H7 (cell line): Measurements from ENCODE around the gene ZNF888. TPM values are rescaled to one million over a fixed set of nuclear protein-coding genes. Genes with fewer than 3 reads are reported as not detected.
"Not testable (repeated sequence)": the region's sequence is repeated elsewhere in the genome, so short reads cannot be mapped to it uniquely, and the experiment has no call there.

Experiments
- DNase-seq: peaks from one replicate; pipeline ENCODE4 v3.0.0; 2012
- H3K27me3 ChIP-seq: 2 replicates; pipeline ENCODE4 v1.6.0; 2011; ENCODE audit warnings: mild to moderate bottlenecking, low read length; ENCODE audit not compliant: control insufficient read depth, insufficient read depth
- H3K36me3 ChIP-seq: replicated peaks from 2 replicates; pipeline ENCODE4 v1.5.1; 2011; ENCODE audit warnings: low read length; ENCODE audit not compliant: control insufficient read depth, insufficient read depth
- H3K4me3 ChIP-seq: 2 replicates; pipeline ENCODE4 v1.5.1; 2011; ENCODE audit warnings: low read depth, mild to moderate bottlenecking, control low read depth, low read length, moderate library complexity; ENCODE audit not compliant: insufficient read depth
- total RNA-seq: library from RNA; depleted of rRNA; stranded (reverse); fragments of >200 nt; shearing (Covaris generic); gene quantifications from 2 replicates; pipeline ENCODE4 v1.2.3, GENCODE V29; 2014; rRNA removed

ZNF888 gene
- total RNA-seq, 1 experiment from 2014 or later, result 4.6 TPM

DNA sequence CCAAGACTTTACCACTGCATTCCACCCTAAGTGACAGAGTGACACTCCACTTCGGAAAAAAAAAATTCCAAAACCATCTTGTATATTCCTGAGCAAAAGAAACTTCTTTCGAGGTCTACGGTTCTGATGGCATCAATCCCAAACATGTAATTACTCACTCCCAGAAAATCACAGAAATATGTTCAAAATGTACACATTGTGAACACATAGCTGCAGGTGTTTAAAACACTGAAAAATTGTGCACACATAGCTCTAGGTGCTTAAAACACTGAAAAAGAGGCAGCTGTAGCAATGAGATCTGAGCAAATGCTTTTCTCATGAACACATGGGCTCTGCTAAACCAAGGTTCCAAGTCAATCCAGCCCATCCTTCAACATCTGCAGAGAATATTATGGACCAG, 51.8 kb downstream of the ZNF888 start:
- H3K4me3 ChIP-seq, result no peak overlapping the region
- H3K36me3 ChIP-seq, result no peaks in the 10 kb centered on the region
- H3K27me3 ChIP-seq, result no peaks in the 10 kb centered on the region
- DNase-seq, result no peak

DNA sequence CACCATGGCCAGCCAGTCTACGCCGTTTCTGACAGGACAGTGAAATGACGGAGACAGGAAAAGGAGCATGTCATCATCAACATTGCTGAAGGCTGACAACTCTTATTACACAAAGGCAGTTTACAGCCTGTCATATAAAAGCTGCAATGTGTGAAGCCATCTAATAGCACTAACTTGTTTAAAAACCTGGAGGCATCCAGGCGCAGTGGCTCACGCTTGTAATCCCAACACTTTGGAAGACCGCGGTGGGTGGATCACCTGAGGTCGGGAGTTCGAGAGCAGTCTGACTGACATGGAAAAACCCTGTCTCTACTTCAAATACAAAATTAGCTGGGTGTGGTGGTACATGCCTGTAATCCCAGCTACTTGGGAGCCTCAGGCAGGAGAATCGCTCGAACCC, 55.2 kb downstream of the ZNF888 start:
- H3K27me3 ChIP-seq, H3K36me3 ChIP-seq, H3K4me3 ChIP-seq, DNase-seq: not testable (repeated sequence)

DNA sequence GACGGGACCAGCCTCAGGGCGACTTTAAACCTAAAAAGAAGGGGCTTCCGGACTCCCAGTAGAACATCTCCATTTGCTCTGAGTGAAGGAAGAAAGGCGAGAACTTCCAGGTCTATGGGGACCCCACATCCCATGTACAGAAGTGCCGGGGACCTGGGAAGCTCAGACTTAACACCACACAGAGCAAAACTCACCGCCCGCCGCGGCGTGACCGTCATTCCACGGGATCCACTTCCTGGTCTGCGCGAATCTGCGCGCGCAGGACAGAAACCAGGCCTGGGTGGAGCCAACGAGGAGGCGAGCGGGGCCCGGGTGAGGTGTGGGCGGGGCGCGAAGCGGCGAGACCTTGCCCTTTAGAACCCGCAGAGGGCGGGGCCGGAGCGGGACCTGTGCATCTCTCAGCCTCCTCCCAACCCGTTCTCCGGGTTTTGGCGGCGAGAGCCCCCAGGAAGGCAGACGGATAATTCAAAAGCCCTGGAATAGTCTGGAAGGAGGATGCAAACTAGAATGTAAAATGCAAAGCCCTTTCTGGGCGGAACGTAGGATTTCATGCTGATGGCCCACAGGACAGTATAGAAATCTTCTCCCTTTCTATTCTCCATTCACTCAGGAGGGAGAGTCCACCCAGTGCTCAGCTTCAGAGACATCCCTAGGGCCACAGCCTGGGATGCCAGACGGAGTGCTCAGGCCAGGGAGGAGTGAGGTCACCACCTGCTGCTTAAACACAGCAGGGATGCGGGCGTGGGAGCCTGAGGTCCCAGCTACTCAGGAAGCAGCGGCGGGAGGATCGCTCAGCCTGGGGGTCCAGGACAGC, 65.6 kb downstream of the ZNF888 start, which contains the start of gene ZNF468:
TSS of gene ZNF468 (minus strand) at position 242 of the 814 bp plus-strand sequence. CDS start 3,347 bp downstream, outside the sequence.
- peak; percentile 82 for DNase-seq
- peak within 1 kb of the TSS; percentile 60 for H3K4me3 ChIP-seq

DNA sequence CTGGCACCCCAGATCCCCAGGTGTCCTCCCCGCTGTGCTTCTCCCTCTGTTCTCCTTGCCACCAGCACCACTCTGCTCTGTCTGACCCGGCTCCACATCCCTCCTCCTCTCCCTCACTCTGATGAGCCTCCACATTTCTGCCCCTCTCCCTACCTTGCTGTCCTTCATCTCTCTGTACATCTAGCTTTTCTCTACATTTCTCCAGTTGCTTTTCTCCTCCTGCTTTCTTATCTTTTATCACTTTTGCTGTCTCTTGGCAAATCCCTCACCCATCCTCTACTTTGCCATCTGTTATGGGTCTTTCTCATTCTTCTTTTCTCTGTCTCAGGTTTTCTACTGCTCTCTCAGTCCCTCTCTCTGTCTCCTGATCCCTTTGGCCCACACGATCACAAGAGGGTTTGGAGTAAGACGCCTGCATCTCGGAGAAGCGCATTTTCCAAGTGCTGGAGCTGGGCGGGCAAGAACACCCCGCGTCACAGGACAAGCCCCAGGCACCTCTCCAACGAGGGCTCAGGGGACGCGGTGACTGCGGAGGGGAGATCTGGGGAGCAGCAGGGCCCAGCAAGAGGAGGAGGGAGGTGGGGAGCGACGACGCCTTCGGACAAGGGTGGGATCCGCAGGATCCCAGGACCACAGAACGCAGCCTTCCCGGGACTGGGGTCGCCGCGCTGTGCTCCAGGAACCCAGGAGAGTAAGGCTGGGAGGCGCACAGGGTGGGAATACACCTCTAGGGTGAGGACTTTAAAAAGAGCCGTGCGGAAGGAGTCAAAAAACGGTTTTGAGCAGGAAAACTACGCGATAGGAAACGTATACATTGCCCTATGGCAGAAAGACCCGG, 66.5 kb downstream of the ZNF888 start:
- H3K27me3 ChIP-seq, H3K36me3 ChIP-seq: not testable (repeated sequence)
- peak; percentile 40 for DNase-seq
- peak overlapping the region; percentile 60 for H3K4me3 ChIP-seq

More for the DNA sequence above, 65.6 kb downstream of the ZNF888 start, which contains the start of gene ZNF468:
- H3K36me3 ChIP-seq, H3K27me3 ChIP-seq: not testable (repeated sequence)

Other genes starting within 250 kb of the ZNF888 start
- gene ZNF611, start 188.4 kb downstream of the ZNF888 start, total RNA-seq, result 10.0 and 10.7 TPM in 2 replicates
- gene ZNF600, start 136.6 kb downstream of the ZNF888 start, total RNA-seq, result 5.8 TPM in 2 replicates
- 18.5 and 23.9 TPM in 2 replicates for gene ZNF28, start 101.8 kb downstream of the ZNF888 start, total RNA-seq
- gene ZNF468, start 65.8 kb downstream of the ZNF888 start, total RNA-seq, result 34.1 and 38.6 TPM in 2 replicates
- 13.1 and 24.0 TPM in 2 replicates for gene ZNF320, start 25.8 kb downstream of the ZNF888 start, total RNA-seq
- 14.8 and 22.2 TPM in 2 replicates for gene ZNF816, start 39.5 kb upstream of the ZNF888 start, total RNA-seq
- gene ERVV-1, start 90.5 kb upstream of the ZNF888 start, total RNA-seq, result 0.17 and 0.33 TPM in 2 replicates
- gene ERVV-2, start 121.3 kb upstream of the ZNF888 start, total RNA-seq, result 0.14 and 1.1 TPM in 2 replicates
- 21.6 and 48.7 TPM in 2 replicates for gene ZNF160, start 180.0 kb upstream of the ZNF888 start, total RNA-seq
- gene ZNF415, start 209.5 kb upstream of the ZNF888 start, total RNA-seq, result 5.5 and 9.6 TPM in 2 replicates
- gene ZNF347, start 235.6 kb upstream of the ZNF888 start, total RNA-seq, result 7.1 and 9.7 TPM in 2 replicates